GM23338 (cell line): ENCODE data around the gene USP7. TPM values are rescaled to one million over a fixed set of nuclear protein-coding genes. Genes with fewer than 3 reads are reported as not detected.
A peak's percentile ranks its signal among the peaks of the same experiment; 100 is the strongest.

Experiments used
- ATAC-seq: fragments of 200-7000 bp; cut with Tn5 transposase; 3 replicates; pipeline ENCODE4 v1.9.1; 2020
- DNase-seq: peaks from one replicate; pipeline ENCODE4 v3.0.0-alpha.2; 2015; ENCODE audit warnings: low spot score
- H2AFZ ChIP-seq: fragments of 200-600 bp; sonication (generic); 2 replicates; pipeline ENCODE4 v1.8.0; 2016; ENCODE audit warnings: antibody characterized with exemption, mild to moderate bottlenecking, moderate library complexity
- H3F3A ChIP-seq: fragments of 200-600 bp; sonication (generic); replicated peaks from 2 replicates; pipeline ENCODE4 v1.8.0; 2017; ENCODE audit warnings: antibody characterized with exemption, mixed run types, low read depth
- H3K27ac ChIP-seq: fragments of 200-600 bp; sonication (generic); 2 replicates; pipeline ENCODE4 v1.6.1; 2016; ENCODE audit warnings: low read depth
- H3K27me3 ChIP-seq: fragments of 200-600 bp; sonication (generic); 2 replicates; pipeline ENCODE4 v1.8.0; 2016; ENCODE audit warnings: mild to moderate bottlenecking, mixed run types, moderate library complexity; ENCODE audit not compliant: insufficient read depth
- H3K36me3 ChIP-seq: fragments of 200-600 bp; sonication (generic); 2 replicates; pipeline ENCODE4 v1.8.0; 2016; ENCODE audit warnings: mild to moderate bottlenecking; ENCODE audit not compliant: insufficient read depth
- H3K4me1 ChIP-seq: fragments of 200-600 bp; sonication (generic); 2 replicates; pipeline ENCODE4 v1.8.0; 2016; ENCODE audit warnings: mild to moderate bottlenecking, moderate library complexity; ENCODE audit not compliant: insufficient read depth
- H3K4me2 ChIP-seq: fragments of 200-600 bp; sonication (generic); 2 replicates; pipeline ENCODE4 v1.7.1; 2017; ENCODE audit warnings: mixed run types
- H3K4me3 ChIP-seq: fragments of 200-600 bp; sonication (generic); 2 replicates; pipeline ENCODE4 v1.6.1; 2016; ENCODE audit warnings: mixed run types
- H3K79me2 ChIP-seq: fragments of 200-600 bp; sonication (generic); replicated peaks from 2 replicates; pipeline ENCODE4 v1.8.0; 2017; ENCODE audit warnings: mild to moderate bottlenecking; ENCODE audit not compliant: insufficient read depth
- H3K9me2 ChIP-seq: fragments of 200-600 bp; sonication (generic); 2 replicates; pipeline ENCODE4 v1.8.0; 2017; ENCODE audit not compliant: insufficient read depth
- H4K20me1 ChIP-seq: fragments of 200-600 bp; sonication (generic); replicated peaks from 2 replicates; pipeline ENCODE4 v1.8.0; 2017; ENCODE audit warnings: mild to moderate bottlenecking; ENCODE audit not compliant: insufficient read depth
- H3K27ac Mint-ChIP-seq: 2 replicates; pipeline ENCODE4 v1.8.0; 2020; ENCODE audit warnings: inconsistent platforms, mild to moderate bottlenecking, moderate library complexity, mixed read lengths
- H3K27me3 Mint-ChIP-seq: 3 replicates; pipeline ENCODE4 v1.8.0; 2022; ENCODE audit warnings: low read depth, mild to moderate bottlenecking, moderate library complexity, mixed read lengths, inconsistent platforms; ENCODE audit not compliant: insufficient read depth, poor library complexity
- H3K36me3 Mint-ChIP-seq: 3 replicates; pipeline ENCODE4 v1.8.0; 2021; ENCODE audit warnings: low read depth, mild to moderate bottlenecking, inconsistent platforms, moderate library complexity, mixed read lengths
- H3K4me1 Mint-ChIP-seq: 3 replicates; pipeline ENCODE4 v1.8.0; 2020; ENCODE audit warnings: mild to moderate bottlenecking, inconsistent platforms, mixed read lengths
- H3K4me3 Mint-ChIP-seq: 3 replicates; pipeline ENCODE4 v1.8.0; 2021; ENCODE audit warnings: moderate library complexity, mild to moderate bottlenecking, inconsistent platforms, mixed read lengths
- H3K9me3 Mint-ChIP-seq: 3 replicates; pipeline ENCODE4 v1.8.0; 2020; ENCODE audit warnings: moderate library complexity, mild to moderate bottlenecking, inconsistent platforms, mixed read lengths
- CTCF ChIP-seq, 2 experiments: fragments of 200-600 bp in 1 of 2; sonication (generic) in 1 of 2; conservative IDR thresholded peaks; 2 replicates each; pipeline versions ENCODE4 v1.5.1 to v1.6.1; 2016 to 2017; ENCODE audit warnings: antibody characterized with exemption in 2 of 2, low read depth in 2 of 2, mild to moderate bottlenecking in 2 of 2, moderate library complexity in 1 of 2
- ETS1 ChIP-seq: IDR thresholded peaks from 2 replicates; pipeline ENCODE4 v1.6.1; 2016; ENCODE audit warnings: antibody characterized with exemption
- EZH2 ChIP-seq: fragments of 200-600 bp; sonication (generic); IDR thresholded peaks from one replicate; pipeline ENCODE4 v1.8.0; 2017; ENCODE audit warnings: antibody characterized with exemption, mild to moderate bottlenecking, low read depth; ENCODE audit not compliant: unreplicated experiment
- JUNB ChIP-seq: IDR thresholded peaks from one replicate; pipeline ENCODE4 v1.6.1; 2016; ENCODE audit warnings: antibody characterized with exemption; ENCODE audit not compliant: unreplicated experiment
- NANOG ChIP-seq: IDR thresholded peaks from 2 replicates; pipeline ENCODE4 v1.6.1; 2016; ENCODE audit warnings: antibody characterized with exemption, borderline replicate concordance
- STAT1 ChIP-seq: IDR thresholded peaks from one replicate; pipeline ENCODE4 v1.6.1; 2016; ENCODE audit warnings: antibody characterized with exemption; ENCODE audit not compliant: unreplicated experiment
- ZNF114 ChIP-seq: fragments of 250-450 bp; sonication (Bioruptor Pico); IDR thresholded peaks from 2 replicates; pipeline ENCODE4 v1.5.0; 2020; ENCODE audit warnings: mild to moderate bottlenecking, moderate library complexity
- ZNF462 ChIP-seq: fragments of 250-450 bp; sonication (Bioruptor Pico); IDR thresholded peaks from 2 replicates; pipeline ENCODE4 v1.5.0; 2020; ENCODE audit warnings: mild to moderate bottlenecking, moderate library complexity
- polyA plus RNA-seq: library from polyadenylated mRNA; unstranded; fragments of >200 nt; fragmentation: Nextera tagmentation; extraction: Ambion mirVana; gene quantifications from 2 replicates; pipeline ENCODE4 v1.2.1, GENCODE V29; 2016
- total RNA-seq: library from RNA; depleted of rRNA; stranded (reverse); fragments of >200 nt; shearing (Covaris generic); gene quantifications from 2 replicates; pipeline ENCODE4 v1.2.3, GENCODE V29; 2014

The USP7 gene
- total and polyA plus RNA-seq, 2 experiments from 2014 or later: 42.3 to 130 TPM

GRCh38 chr16:8912793-8913192 is 50.9 kb downstream of the USP7 start (continued):
- TF ChIP-seq EZH2 (no peak), ZNF462 (no peak), JUNB (no peak), ZNF114 (CRISPR knock-in tag) (no peak)

GRCh38 chr16:8910811-8911210 is 52.9 kb downstream of the USP7 start:
- Histone ChIP-seq H4K20me1 (peaks cover 47% of the 10 kb centered on the region), H3K36me3 (peaks cover 53% of the 10 kb centered on the region)
- TF ChIP-seq JUNB (no peak), ZNF114 (CRISPR knock-in tag) (no peak), CTCF (conservative IDR thresholded peaks at IDR 0.05; ENCODE audit: low read depth in 2 of 2) (no peak), ETS1 (no peak), NANOG (no peak), STAT1 (no peak), EZH2 (no peak)

More at GRCh38 chr16:8910811-8911210, 52.9 kb downstream of the USP7 start:
- Histone ChIP-seq H3K4me1 (no peaks in the 10 kb centered on the region; the same call in 1 of the 2 replicates), H3F3A (peaks cover 28% of the 10 kb centered on the region), H3K9me2 (no peaks in the 10 kb centered on the region), H3K4me3 (no peak overlapping the region), H3K79me2 (peaks cover 36% of the 10 kb centered on the region; the same call in 1 of the 2 replicates), H3K27ac (peak overlapping the region; percentile 86), H3K27me3 (no peaks in the 10 kb centered on the region), H2AFZ (no peak overlapping the region), H3K4me2 (no peak overlapping the region)
- 0 out of 2 replicates have a peak overlapping the region, but pooled peaks have one; percentile 33 for H3K27ac Mint-ChIP-seq
- no peak overlapping the region for H3K4me3 Mint-ChIP-seq
- H3K9me3 Mint-ChIP-seq: no peaks in the 10 kb centered on the region
- no peak for DNase-seq
- peaks cover 10% of the 10 kb centered on the region for H3K27me3 Mint-ChIP-seq
- ATAC-seq: no peak
- peaks cover 87% of the 10 kb centered on the region for H3K36me3 Mint-ChIP-seq
- H3K4me1 Mint-ChIP-seq: peaks cover 17% of the 10 kb centered on the region
